NOMO-1 treated with dmso at 0.1 percent for 144 hours (cell line): ENCODE data around the gene ST7.
"Not testable (repeated sequence)": the region's sequence is repeated elsewhere in the genome, so short reads cannot be mapped to it uniquely, and the experiment has no call there.

Experiments
- DNase-seq: peaks from one replicate; lab custom pipeline; 2025; ENCODE audit not compliant: unreplicated experiment; lab: John Stamatoyannopoulos, UW

Gene ST7

GRCh38 chr7:116971869-116972268 lies 18.6 kb downstream of the ST7 start:
- DNase-seq: no peak

- not testable (repeated sequence) for DNase-seq
These were observed 21.7 kb downstream of the ST7 start for GRCh38 chr7:116975024-116975423.

DNA sequence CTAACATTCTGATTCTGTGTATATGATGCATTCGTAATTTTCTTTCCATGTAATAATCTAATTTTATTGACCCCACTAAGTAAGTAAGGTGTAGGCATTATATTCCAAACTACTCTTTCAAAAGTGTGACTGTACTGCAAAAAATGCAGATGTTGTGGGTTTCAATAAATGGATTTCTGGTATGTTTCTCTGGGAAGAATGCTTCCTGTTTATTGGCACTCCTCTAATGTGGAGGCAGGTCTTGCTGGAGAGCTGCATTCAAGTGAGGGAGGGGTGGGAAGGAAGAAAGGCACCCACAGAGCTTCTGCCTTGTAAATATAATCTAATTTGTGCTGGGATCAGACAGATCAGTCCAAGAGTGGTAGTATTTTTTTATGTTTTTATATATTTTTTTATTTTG lies 23.9 kb downstream of the ST7 start:
- no peak for DNase-seq

DNA sequence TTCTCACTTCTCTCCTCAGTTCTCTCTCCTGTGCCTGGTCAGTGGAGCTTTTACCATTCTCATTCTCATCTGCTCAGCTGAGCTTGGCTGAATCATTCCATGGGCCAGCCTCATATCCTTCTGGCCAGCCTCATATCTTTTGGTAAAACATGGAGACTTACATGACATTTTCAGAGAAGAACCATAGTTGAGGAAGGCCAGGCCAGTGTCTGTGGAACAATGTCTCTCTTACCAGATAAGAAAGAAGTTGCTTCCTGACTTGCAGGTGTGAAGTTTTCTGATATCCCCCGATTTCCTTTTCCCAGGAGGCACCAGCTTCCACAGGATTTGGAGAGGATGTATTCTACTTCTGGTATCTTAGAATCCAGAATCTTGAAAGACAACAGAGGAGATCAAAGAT lies 24.7 kb downstream of the ST7 start:
- no peak for DNase-seq

DNA sequence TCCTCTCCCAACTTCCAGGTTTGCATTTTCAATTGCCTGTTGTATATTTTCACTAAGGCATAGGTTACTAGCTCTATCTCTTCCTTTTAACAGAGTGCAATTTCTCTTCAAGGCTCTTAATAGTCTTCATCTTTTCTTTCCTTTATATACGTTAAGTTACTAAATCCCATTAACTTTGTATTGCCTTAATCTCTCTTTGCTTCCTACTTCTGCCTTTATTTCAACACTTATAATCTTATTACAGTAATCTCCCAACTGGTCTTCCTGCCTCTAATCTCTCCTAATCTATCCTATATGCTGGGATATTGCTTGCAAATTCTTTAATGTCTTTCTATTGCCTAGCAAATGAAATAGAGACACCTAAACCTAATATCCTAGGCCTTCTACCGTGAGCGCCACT lies 26.1 kb downstream of the ST7 start:
- no peak for DNase-seq

GRCh38 chr7:116980354-116980753 lies 27.1 kb downstream of the ST7 start:
- DNase-seq: no peak

GRCh38 chr7:116981939-116982338 lies 28.6 kb downstream of the ST7 start:
- no peak for DNase-seq

DNA sequence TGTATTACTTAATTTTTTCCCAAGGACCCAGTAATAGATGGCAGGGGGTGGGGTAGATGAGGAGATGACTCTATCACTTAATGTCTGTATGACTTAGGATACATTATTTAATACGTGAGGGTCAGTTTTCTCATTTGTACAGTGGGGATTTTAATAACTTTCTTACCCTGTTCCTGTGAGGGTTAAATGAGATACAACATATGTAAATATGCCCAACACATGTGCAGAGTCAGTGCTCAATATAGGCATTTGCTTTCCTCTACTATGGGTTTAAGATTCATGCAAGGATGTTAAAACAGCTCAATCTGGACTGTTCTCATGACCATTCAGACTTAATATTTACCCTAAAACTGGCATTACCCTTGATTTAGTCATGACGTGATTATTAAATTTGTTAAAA lies 31.2 kb downstream of the ST7 start:
- DNase-seq: no peak

DNA sequence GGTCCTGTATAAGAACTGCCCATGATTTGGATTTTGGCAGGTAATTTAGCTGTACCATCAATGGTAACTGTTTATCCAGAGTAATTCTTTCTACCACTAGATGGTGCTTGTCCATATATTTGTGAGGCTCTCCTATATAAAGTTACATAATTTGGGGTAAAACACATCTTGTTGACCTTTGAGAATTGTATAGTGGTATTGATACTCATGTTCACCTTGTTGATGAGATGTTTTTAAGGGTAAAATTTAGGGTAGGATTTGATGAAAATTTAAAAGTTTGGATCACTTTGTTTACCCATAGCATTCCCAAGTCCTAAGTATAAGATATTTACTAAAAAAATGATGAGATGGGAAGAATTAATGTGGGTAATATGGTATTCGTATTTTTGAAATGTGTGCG lies 31.6 kb downstream of the ST7 start:
- no peak for DNase-seq

GRCh38 chr7:116985575-116985974 lies 32.3 kb downstream of the ST7 start:
- DNase-seq: no peak

- DNase-seq: no peak
These were observed 33.6 kb downstream of the ST7 start for GRCh38 chr7:116986611-116987565.

DNA sequence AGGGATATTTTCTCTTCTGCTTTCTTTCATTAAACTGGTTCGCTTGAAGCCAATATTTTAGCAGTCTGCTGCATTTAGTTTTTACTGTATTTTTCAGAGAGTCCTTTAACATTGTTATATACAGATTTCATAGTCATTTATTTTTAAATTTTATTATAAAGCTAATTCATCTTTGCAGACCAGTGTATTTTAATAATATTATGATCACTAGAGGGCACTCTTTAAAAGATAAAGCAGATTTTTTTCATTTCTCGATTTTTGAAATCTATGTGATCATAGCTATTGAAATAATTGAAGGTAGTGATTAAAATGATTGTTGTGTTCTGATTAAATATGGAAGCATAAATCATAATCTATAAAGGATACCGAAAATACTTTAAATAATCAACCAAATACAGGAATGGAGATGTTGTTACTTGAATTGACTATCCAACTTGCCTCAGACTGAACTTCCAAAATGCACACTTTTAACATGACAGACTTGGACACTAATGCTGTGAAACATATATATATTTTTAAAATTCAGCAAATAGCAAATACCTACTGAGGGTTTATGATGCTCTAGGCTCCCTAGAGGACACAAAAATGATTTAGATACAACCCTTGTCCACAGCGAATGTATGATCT lies 35.2 kb downstream of the ST7 start:
- no peak for DNase-seq

DNA sequence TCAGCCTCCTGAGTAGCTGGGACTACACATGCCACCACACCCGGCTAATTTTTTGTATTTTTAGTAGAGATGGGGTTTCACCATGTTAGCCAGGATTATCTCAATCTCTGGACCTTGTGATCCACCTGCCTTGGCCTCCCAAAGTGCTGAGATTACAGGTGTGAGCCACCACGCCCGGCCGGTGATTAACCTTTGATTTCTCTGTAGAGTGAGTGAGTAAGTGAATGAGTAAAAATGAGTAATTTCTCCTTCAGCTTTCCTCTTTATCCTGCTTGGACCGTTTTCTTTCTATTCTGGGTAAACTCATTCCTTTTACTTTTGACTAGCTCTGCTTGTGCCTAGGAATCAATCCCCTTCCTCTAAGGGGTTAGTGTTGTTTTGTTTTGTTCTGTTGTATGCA lies 36.8 kb downstream of the ST7 start:
- DNase-seq: no peak

DNA sequence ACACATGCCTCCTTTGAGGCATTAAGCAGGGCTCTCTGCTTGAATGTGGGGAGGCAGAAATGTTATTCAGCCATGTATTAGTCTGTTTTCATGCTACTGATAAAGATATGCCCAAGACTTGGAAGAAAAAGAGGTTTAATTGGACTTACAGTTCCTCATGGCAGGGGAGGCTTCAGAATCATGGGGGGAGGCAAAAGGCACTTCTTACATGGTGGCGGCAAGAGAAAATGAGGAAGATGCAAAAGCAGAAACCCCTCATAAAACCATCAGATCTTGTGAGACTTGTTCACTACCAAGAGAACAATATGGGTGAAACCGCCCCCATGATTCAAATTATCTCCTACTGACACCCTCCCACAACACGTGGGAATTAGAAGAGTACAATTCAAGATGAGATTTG lies 37.9 kb downstream of the ST7 start:
- no peak for DNase-seq

- no peak for DNase-seq
These were observed 41.3 kb downstream of the ST7 start for GRCh38 chr7:116994611-116995010.

GRCh38 chr7:116997972-116998371 lies 44.7 kb downstream of the ST7 start:
- no peak for DNase-seq

DNA sequence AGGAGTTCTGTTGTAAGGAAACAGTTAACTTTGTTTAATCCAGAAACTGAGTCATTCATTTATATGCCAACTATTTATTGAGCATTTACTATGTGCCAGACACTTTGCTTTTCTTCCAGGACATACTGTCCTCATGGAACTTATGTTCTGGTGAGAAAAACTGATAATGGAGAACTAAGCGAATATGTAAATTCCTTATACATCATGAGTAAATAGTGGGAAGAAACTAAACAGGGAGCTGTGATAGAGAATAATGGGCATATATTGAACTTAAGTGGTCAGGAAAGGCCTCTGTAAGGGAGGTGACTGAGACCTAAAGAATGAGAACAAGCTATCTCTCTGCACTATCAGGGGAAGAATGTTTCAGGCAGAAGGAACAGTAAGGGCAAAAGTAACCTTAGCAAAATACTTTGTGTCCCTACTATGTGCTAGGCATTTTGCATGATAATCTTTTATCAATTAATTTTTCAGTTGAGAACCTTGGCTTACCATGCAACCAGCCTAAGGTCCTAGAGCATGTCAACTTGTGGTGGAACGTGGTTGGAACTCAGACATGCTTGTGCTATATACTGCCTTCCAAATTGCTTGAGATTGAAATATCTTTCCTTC lies 45.4 kb downstream of the ST7 start:
- DNase-seq: no peak

GRCh38 chr7:116999311-116999710 lies 46.0 kb downstream of the ST7 start:
- DNase-seq: no peak

DNA sequence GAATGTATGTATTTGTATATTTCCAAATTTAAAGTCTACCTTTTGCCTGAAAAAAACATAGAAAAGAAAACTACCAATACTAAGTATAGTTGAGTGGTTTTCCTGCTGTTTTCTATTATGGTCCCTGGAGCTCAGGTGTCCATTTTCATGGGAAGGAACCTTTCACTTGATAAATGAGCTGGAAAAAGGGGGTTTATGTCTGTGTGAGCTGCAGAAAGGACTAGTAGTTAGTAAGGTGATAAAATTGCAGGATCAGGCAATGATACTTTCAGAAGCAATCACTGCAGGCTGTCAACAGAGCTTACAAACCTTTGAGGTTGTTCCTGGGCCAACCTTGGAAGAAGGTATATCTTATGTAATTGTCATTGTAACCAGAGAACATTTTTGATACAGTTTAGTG lies 48.0 kb downstream of the ST7 start:
- no peak for DNase-seq

DNA sequence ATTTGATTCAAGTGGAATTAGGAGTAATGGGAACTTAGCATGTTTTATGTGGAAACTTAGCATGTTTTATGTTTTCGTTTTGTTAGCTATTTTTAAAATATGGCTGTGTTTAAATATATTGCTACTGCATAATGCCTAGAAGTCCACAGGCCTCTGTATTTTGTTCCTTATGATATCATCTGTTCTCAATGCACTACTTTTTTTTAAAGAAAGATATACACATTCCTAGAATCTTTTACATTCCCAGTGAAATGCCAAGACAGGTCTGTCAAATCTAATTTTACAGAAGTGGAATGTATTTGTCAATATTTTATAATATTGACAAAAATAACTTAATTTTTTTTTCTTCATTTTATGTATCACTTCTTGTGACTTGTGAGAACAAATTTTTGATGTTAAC lies 51.6 kb downstream of the ST7 start:
- no peak for DNase-seq

GRCh38 chr7:117005449-117005848 lies 52.1 kb downstream of the ST7 start:
- DNase-seq: no peak
